ENCODE results near the gene SMIM23.

SMIM23 gene

GRCh38 chr5:171821286-171821685, 35.7 kb downstream of the SMIM23 start:
- DNase-seq: no peak

DNA sequence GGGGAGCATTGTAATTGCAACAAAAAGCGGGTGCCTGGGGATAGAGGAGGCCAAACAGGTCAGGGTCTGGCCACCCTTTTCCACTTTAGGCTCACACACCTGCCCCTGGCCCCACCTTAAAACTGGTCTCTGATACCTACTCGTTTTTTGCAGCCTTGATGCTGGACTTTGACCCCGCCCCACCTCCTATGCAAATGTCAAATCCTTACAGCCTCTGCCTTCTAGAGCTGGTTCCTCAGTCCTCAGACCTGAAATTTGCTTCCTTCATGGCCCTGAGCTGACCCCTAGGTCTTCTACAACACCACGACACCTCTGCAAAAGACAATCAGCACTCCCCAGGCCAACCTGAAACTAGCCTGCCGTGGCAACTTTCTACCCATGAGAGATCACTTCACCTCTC, 37.7 kb downstream of the SMIM23 start:
- DNase-seq: no peak

GRCh38 chr5:171825051-171825450, 39.4 kb downstream of the SMIM23 start:
- DNase-seq: no peak

- DNase-seq: no peak
These were observed 40.5 kb downstream of the SMIM23 start for GRCh38 chr5:171826132-171826531.

DNA sequence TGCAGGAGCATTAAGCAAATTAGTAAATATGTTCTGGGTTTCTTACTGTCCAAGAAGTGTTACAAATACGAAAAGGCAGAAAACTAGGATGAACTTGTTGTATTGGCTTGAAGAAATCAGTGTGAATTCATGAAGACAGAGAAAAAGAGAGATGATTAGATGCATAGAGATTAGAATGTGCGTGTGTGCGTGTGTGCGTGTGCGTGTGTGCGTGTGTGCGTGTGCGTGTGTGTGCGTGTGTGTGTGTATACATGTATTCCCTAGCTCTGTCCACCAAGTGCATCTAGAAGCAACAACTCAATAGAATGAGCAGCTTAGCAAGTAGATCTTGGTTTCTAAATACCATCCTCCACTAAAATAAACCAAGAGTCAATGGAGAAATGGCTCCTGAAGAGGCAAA, 41.5 kb downstream of the SMIM23 start:
- no peak for DNase-seq

DNA sequence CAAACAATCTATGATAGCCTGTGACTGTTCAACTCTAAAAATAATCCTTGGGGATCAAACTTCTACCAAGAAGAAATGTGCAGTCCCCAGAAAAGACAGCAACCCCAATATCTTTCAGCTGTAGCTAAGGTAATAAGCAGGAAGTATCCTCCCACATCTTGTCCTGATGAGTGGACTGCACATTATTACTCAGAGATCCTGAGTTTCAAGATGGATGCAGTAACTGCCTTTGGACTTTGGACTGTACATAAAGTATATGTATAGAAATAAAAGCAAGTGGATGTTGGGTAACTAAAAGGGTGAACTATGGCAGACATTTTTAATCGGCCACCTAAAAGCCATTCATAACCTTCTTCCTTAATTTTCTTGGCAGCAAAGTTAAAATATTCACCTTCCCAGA, 45.1 kb downstream of the SMIM23 start:
- no peak for DNase-seq

DNA sequence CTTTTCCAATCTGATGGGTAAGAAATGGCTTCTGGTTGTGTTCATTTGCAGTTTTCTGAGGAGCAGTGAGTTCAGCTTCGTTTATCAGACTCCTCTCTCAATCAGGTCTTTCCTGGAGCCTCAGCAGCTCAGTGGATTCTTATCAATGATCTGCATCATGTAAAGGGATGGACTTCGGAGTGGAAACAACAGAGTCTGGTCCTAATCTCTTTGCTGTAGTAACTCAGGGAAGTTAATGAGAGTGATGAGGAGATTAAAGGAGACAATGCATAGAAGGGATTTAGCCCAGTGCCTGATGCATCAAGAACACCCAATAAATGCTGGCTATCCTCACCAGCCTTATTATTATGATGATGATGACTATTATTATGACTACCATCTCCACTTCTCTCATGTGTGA, 47.2 kb downstream of the SMIM23 start:
- no peak for DNase-seq

GRCh38 chr5:171834461-171834860, 48.8 kb downstream of the SMIM23 start:
- DNase-seq: no peak

GRCh38 chr5:171835066-171835465, 49.4 kb downstream of the SMIM23 start:
- no peak for DNase-seq

- no peak for DNase-seq
These were observed 51.9 kb downstream of the SMIM23 start for GRCh38 chr5:171837522-171837921.

GRCh38 chr5:171838066-171838465, 52.4 kb downstream of the SMIM23 start:
- no peak for DNase-seq

DNA sequence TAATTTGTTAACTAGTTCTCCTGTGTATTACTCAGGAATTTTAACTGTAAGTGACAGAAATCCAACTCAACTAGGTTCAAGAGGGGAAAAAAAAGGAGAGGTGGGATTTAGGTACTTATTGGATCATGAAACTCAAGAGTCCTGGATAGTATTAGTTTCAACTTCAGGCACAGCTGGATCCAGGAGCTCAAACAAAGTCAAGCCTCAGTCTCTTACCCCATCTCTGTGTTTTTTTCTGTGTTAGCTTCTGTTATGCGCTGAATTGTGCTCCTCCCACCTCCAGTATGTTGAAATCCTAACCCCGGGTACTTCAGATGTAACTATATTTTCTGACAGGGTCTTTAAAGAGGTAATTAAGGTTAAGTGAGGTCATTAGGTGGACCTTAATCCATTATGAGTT, 53.5 kb downstream of the SMIM23 start:
- DNase-seq: no peak

DNA sequence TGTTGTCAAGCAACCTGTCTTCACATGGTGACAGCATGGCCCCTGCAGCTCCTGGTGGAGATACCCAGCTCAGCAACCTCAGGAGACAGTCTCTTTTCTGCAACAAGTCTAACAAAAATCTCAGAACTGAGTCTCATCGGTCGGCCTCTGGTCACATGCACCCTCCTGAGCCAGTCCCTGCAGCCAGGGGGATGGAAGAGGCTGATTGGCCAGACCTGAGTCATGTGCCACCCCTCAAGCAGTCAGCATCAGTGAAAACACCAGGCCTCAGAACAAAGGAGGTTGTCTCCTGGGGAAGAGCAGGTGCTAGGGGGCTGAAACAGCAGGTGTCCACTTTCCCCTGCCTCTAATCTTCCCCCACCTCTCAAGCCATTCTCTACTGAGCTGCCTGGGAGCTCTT, 54.4 kb downstream of the SMIM23 start:
- no peak for DNase-seq

Data from NCI-H2029 treated with DMSO at 0.1 percent for 48 hours (cell line).